Gastroesophageal sphincter (tissue), 4 donors: ENCODE results near the gene HAUS3. TPM values are rescaled to one million over a fixed set of nuclear protein-coding genes. Genes with fewer than 3 reads are reported as not detected.
A peak's percentile ranks its signal among the peaks of the same experiment; 100 is the strongest.

Source experiments
- ATAC-seq: fragments of 150-250 bp; one replicate; pipeline ENCODE4 v1.9.1; 2016; ENCODE audit warnings: mild to moderate bottlenecking, moderate library complexity
- H3K27ac ChIP-seq, 4 donors: fragments of 200-600 bp; sonication (generic) in 3 of 4; 1 replicate in 3 of 4; 2 replicates in 1 of 4; pipeline ENCODE4 v1.5.1; 2016 to 2019
- H3K27me3 ChIP-seq: fragments of 200-600 bp; sonication (generic); one replicate; pipeline ENCODE4 v1.5.1; 2019
- H3K36me3 ChIP-seq, 2 donors: fragments of 200-600 bp; sonication (generic); one replicate each; pipeline ENCODE4 v1.5.1; 2019; ENCODE audit warnings: control low read depth in 1 of 2
- H3K4me1 ChIP-seq, 3 donors: fragments of 200-600 bp; sonication (generic); 1 replicate in 2 of 3; 2 replicates in 1 of 3; pipeline ENCODE4 v1.5.1; 2016 to 2019; ENCODE audit warnings: control low read depth in 2 of 3
- H3K4me3 ChIP-seq, 2 donors: fragments of 200-600 bp; sonication (generic); one replicate each; pipeline ENCODE4 v1.5.1; 2019; ENCODE audit warnings: mild to moderate bottlenecking in 1 of 2, moderate library complexity in 1 of 2
- H3K9me3 ChIP-seq, 3 donors: fragments of 200-600 bp; sonication (generic); one replicate each; pipeline ENCODE4 v1.5.1; 2017 to 2019; ENCODE audit warnings: control low read depth in 2 of 3
- CTCF ChIP-seq, 4 experiments: fragments of 200-600 bp in 2 of 4; fragments of 450-650 bp in 2 of 4; sonication (generic) in 1 of 4; IDR thresholded peaks; one replicate each; pipeline ENCODE4 v1.5.1; 2017 to 2019; ENCODE audit warnings: antibody characterized with exemption in 4 of 4, mild to moderate bottlenecking in 2 of 4, moderate library complexity in 2 of 4
- EP300 ChIP-seq: sonication (generic); formaldehyde crosslinking; IDR thresholded peaks from one replicate; pipeline ENCODE4 v1.6.1; 2017; ENCODE audit warnings: antibody characterized with exemption, mild to moderate bottlenecking
- POLR2A ChIP-seq, 2 donors: fragments of 450-650 bp; IDR thresholded peaks; one replicate each; pipeline ENCODE4 v1.6.1; 2017; ENCODE audit warnings: antibody characterized with exemption in 2 of 2, mild to moderate bottlenecking in 2 of 2, moderate library complexity in 1 of 2
- POLR2AphosphoS5 ChIP-seq: sonication (generic); formaldehyde crosslinking; IDR thresholded peaks from one replicate; pipeline ENCODE4 v1.6.1; 2017; ENCODE audit warnings: antibody characterized with exemption
- WGBS, 2 donors: methylation state at CpG; one replicate each; pipeline ENCODE4 v1.1.5; 2018; ENCODE audit warnings: low coverage in 1 of 2; 5-methylcytosine and 5-hydroxymethylcytosine counted together
- total RNA-seq, 4 donors: library from RNA; depleted of rRNA; stranded (reverse); fragments of >200 nt; gene quantifications; one replicate each; pipeline ENCODE4 v1.1.0, GENCODE V29; 2016

Gene HAUS3
- total RNA-seq, 4 donors from 2014 or later: 10.0 to 16.3 (median 12.7) TPM

DNA sequence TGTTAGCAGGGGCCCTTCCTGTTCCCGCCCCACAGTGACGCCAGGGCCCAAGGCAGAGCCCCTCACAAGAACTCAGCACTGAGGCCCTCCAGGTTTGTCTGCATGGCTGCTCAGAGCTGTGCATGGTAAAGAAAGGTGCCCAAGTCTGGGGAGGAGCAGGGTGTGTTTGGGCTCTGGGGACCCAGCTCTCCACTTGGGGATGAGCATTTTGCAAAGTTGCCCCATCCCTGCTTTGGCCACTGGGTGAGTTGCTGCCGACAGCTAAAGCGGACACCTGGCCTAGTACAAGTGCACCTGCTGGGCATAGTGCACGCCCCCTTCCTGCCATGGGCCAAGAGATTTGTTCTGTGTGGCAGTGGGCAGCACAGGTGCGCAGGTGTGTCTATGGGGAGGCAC lies 22.0 kb upstream of the HAUS3 start:
- no peaks in the 10 kb centered on the region for H3K27me3 ChIP-seq
- ATAC-seq: no peak
- H3K4me1 ChIP-seq: peaks cover 4 to 73% (median 35%) of the 10 kb centered on the region in 3 donors
- WGBS, 2 donors: no CpG with 5 or more reads among the region's 6 CpGs
- H3K4me3 ChIP-seq: no peak overlapping the region
- H3K9me3 ChIP-seq: no peaks in the 10 kb centered on the region
- no peak for TF ChIP-seq POLR2A (IDR thresholded peaks at IDR 0.05)
- TF ChIP-seq POLR2AphosphoS5: no peak
- TF ChIP-seq EP300: no peak
- no peak for TF ChIP-seq CTCF (IDR thresholded peaks at IDR 0.05)
- no peak overlapping the region for H3K27ac ChIP-seq
- H3K36me3 ChIP-seq: peaks cover 0 to 9% of the 10 kb centered on the region in 2 donors

DNA sequence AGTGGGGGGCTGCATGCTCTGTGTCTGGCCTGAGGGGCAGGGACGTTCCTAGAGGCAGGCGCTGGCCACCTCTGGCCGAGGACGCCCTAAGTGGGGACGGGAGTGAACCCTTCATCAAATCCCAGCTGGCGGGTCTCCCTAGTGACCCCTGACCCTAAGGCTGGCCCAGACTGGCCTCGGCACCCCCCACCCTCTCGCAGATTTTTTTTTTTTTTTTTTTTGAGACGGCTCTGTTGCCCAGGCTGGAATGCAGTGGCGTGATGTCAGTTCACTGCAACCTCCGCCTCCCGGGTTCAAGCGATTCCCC lies 21.0 kb upstream of the HAUS3 start:
- Histone ChIP-seq H3K27me3 (no peaks in the 10 kb centered on the region), H3K4me3 (peak overlapping the region; percentile 25 to 93), H3K9me3 (no peaks in the 10 kb centered on the region), H3K36me3 (peaks cover 0 to 18% of the 10 kb centered on the region in 2 donors), H3K27ac (peak overlapping the region; percentile 62 to 98 (median 96)), H3K4me1 (peaks cover 4 to 84% (median 45%) of the 10 kb centered on the region in 3 donors)
- no peak for TF ChIP-seq EP300
- no peak for TF ChIP-seq POLR2A (IDR thresholded peaks at IDR 0.05)
- no peak for TF ChIP-seq CTCF (IDR thresholded peaks at IDR 0.05)
- TF ChIP-seq POLR2AphosphoS5: no peak
- no peak for ATAC-seq
- 20 to 22% methylated on average over 1 to 7 of the region's 13 CpGs for WGBS, 2 donors

- H3K4me1 ChIP-seq: peaks cover 4 to 86% (median 51%) of the 10 kb centered on the region in 3 donors
- H3K36me3 ChIP-seq: peaks cover 0 to 22% of the 10 kb centered on the region in 2 donors
- WGBS, 2 donors: no CpG with 5 or more reads among the region's 98 CpGs
- no peaks in the 10 kb centered on the region for H3K27me3 ChIP-seq
- no peaks in the 10 kb centered on the region for H3K9me3 ChIP-seq
- peak overlapping the region; percentile 62 to 98 (median 97) for H3K27ac ChIP-seq
- ATAC-seq: peak; percentile 96
- TF ChIP-seq POLR2A (IDR thresholded peaks at IDR 0.05) (peak; percentile 96 to 97), POLR2AphosphoS5 (peak; percentile 86), CTCF (IDR thresholded peaks at IDR 0.05) (peak in 1 of 4 experiments; percentile 3), EP300 (no peak)
- peak overlapping the region; percentile 25 to 93 for H3K4me3 ChIP-seq
These were observed 20.4 kb upstream of the HAUS3 start for GRCh38 chr4:2262145-2262943.

DNA sequence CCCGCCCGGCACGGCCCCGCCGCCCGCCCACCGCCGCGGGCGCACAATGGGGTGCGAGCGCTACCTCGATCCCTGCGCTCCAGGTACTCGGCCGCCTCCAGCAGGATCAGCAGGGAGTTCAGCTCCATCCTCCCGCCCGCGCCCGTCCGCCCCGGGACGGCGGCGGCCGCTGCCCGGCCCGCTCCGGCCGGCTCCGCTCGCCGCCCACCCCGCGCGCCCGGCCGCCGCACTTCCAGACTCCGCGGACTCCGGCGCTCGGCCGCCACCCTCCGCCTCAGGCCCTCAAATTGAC lies 19.9 kb upstream of the HAUS3 start, which contains the start of gene MXD4:
Gene MXD4 (minus strand): TSS at position 257 of the 292 bp plus-strand sequence. CDS start 129 bp downstream, at position 128.
- Histone ChIP-seq H3K4me1 (peaks cover 4 to 86% (median 56%) of the 10 kb centered on the region in 3 donors), H3K9me3 (no peaks in the 10 kb centered on the region), H3K36me3 (peaks cover 0 to 22% of the 10 kb centered on the region in 2 donors), H3K27ac (peak within 1 kb of the TSS; percentile 71 to 98 (median 97)), H3K4me3 (peak within 1 kb of the TSS; percentile 64 to 93), H3K27me3 (no peaks in the 10 kb centered on the region)
- no peak for ATAC-seq
- no CpG with 5 or more reads among the region's 46 CpGs for WGBS, 2 donors
- TF ChIP-seq EP300 (no peak), POLR2AphosphoS5 (peak; percentile 40)

DNA sequence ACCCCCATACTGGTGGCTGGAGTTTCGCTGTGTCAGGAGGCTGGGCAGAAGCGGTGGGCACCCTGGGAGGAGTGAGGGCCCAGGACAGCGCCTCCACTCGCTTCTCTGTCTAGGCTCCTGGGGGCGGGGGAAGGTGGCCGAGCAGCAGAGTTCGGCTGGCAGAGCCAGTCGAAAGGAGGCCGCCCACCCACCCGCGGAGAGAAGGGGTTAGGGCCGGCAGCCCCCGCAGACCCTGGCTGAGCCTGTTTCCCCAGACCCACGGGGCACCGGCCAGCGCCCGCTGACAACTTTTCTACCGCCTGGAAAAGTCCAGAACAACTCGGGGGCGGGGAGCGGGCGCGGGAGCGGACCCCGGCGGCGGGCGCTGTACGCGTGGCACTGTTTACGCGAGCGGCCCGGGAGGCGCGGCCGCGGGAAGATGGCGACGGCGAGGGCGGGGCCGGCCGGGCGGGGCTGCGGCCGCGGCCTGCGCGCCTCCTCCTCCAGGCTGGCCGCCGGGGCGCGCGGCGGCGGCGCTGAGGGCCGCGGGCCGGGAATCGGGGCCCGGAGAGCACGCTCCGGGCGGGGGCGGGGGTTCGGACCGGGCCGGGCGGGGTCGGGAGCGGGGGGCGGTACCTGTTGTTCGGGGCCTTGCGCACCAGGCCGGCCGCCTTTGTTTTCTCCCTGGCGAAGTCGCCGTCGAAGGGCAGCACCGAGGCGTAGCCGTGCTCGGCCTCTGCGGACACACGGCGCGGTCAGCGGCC lies 19.4 kb upstream of the HAUS3 start:
- peak; percentile 27 for ATAC-seq
- WGBS, 2 donors: no CpG with 5 or more reads among the region's 91 CpGs
- H3K9me3 ChIP-seq: no peaks in the 10 kb centered on the region
- H3K4me3 ChIP-seq: peak overlapping the region; percentile 64 to 93
- TF ChIP-seq POLR2AphosphoS5 (no peak), CTCF (IDR thresholded peaks at IDR 0.05) (no peak)
- peak overlapping the region; percentile 71 to 97 (median 94) for H3K27ac ChIP-seq
- no peaks in the 10 kb centered on the region for H3K27me3 ChIP-seq
- H3K36me3 ChIP-seq: peaks cover 0 to 22% of the 10 kb centered on the region in 2 donors
- H3K4me1 ChIP-seq: peaks cover 8 to 86% (median 58%) of the 10 kb centered on the region in 3 donors
